GM12878 (cell line): Measurements from ENCODE around the gene CPNE9. TPM values are rescaled to one million over a fixed set of nuclear protein-coding genes. Genes with fewer than 3 reads are reported as not detected.
A peak's percentile ranks its signal among the peaks of the same experiment; 100 is the strongest.

Experiments used
- ATAC-seq: fragments of 200-7000 bp; cut with Tn5 transposase; 3 replicates; pipeline ENCODE4 v1.9.1; 2020; ENCODE audit warnings: mild to moderate bottlenecking, moderate library complexity
- BruUV-seq: library from RNA; stranded (reverse); fragments of 400-500 nt; replicated peaks from 2 replicates; lab custom pipeline; 2021; lab: Mats Ljungman, UMichigan
- CTCF ChIA-PET: fragments of 300-600 bp; sonication (Branson Sonifier 250); formaldehyde crosslinking; extraction: SDS; loops from one replicate; lab custom pipeline; 2021; ENCODE audit warnings: inconsistent platforms; lab: Yijun Ruan, JAX
- POLR2A ChIA-PET: fragments of 350-600 bp; formaldehyde crosslinking; extraction: SDS; loops from one replicate; lab custom pipeline; 2021; ENCODE audit warnings: inconsistent platforms; lab: Charles Lee
- RAD21 ChIA-PET: fragments of 300-600 bp; sonication (Branson Sonifier 250); formaldehyde crosslinking; loops from one replicate; lab custom pipeline; 2023; ENCODE audit warnings: antibody characterized with exemption; ENCODE audit not compliant: unreplicated experiment; lab: Charles Lee
- SMC1A ChIA-PET: fragments of 300-600 bp; sonication (Branson Sonifier 250); formaldehyde crosslinking; loops from one replicate; lab custom pipeline; 2023; ENCODE audit not compliant: unreplicated experiment, uncharacterized antibody; lab: Charles Lee
- DNase-seq: peaks from one replicate; pipeline ENCODE4 v3.0.0-alpha.2; 2011; ENCODE audit warnings: low read depth, low spot score
- FAIRE-seq: peaks from 3 replicates; lab custom pipeline; 2011; peaks lifted over from hg19 to GRCh38; lab: Jason Lieb, UNC
- H2AFZ ChIP-seq: 2 replicates; pipeline ENCODE4 v1.6.0; 2011; ENCODE audit warnings: low read depth, low read length, control low read depth; ENCODE audit not compliant: control insufficient read depth
- H3K27ac ChIP-seq: 2 replicates; pipeline ENCODE4 v1.5.1; 2011; ENCODE audit warnings: control low read depth; ENCODE audit not compliant: control insufficient read depth, insufficient read depth
- H3K27me3 ChIP-seq, 2 experiments: replicated peaks in 1 of 2; 2 replicates each; pipeline versions ENCODE4 v1.6.0 to v1.6.1; 2011; ENCODE audit warnings: low read length in 1 of 2; ENCODE audit not compliant: control insufficient read depth in 2 of 2, insufficient read depth in 2 of 2
- H3K36me3 ChIP-seq, 2 experiments: 2 replicates each; pipeline ENCODE4 v1.5.1; 2011; ENCODE audit warnings: low read length in 1 of 2; ENCODE audit not compliant: control insufficient read depth in 2 of 2, insufficient read depth in 2 of 2
- H3K4me1 ChIP-seq: 2 replicates; pipeline ENCODE4 v1.6.1; 2011; ENCODE audit warnings: mild to moderate bottlenecking, low read length, moderate library complexity, mixed read lengths; ENCODE audit not compliant: control insufficient read depth, insufficient read depth
- H3K4me2 ChIP-seq: 2 replicates; pipeline ENCODE4 v1.6.0; 2011; ENCODE audit warnings: control low read depth; ENCODE audit not compliant: control insufficient read depth, insufficient read depth
- H3K4me3 ChIP-seq: fragments of 200-600 bp; sonication (generic); 2 replicates; pipeline ENCODE4 v1.5.1; 2016
- H3K79me2 ChIP-seq: 2 replicates; pipeline ENCODE4 v1.6.0; 2011; ENCODE audit warnings: low read length; ENCODE audit not compliant: control insufficient read depth, insufficient read depth
- H3K9ac ChIP-seq: 2 replicates; pipeline ENCODE4 v1.8.0; 2011; ENCODE audit warnings: low read length, control low read depth, mixed read lengths; ENCODE audit not compliant: control insufficient read depth, insufficient read depth
- H3K9me3 ChIP-seq: replicated peaks from 3 replicates; pipeline ENCODE4 v1.5.1; 2011; ENCODE audit warnings: mild to moderate bottlenecking, low read length; ENCODE audit not compliant: control insufficient read depth, insufficient read depth
- H4K20me1 ChIP-seq: 2 replicates; pipeline ENCODE4 v1.6.0; 2011; ENCODE audit not compliant: control insufficient read depth, insufficient read depth
- BHLHE40 ChIP-seq, 2 experiments: fragments of 450-650 bp in 1 of 2; IDR thresholded peaks; 2 replicates each; pipeline ENCODE4 v1.6.1; 2011 to 2017; ENCODE audit warnings: low read depth in 2 of 2, borderline replicate concordance in 1 of 2, improper control_type of control experiment in 1 of 2, low read length in 1 of 2, mild to moderate bottlenecking in 1 of 2
- CHD2 ChIP-seq: IDR thresholded peaks from 2 replicates; pipeline ENCODE4 v1.6.1; 2011; ENCODE audit warnings: low read depth, low read length, improper control_type of control experiment, borderline replicate concordance
- DPF2 ChIP-seq: fragments of 450-650 bp; IDR thresholded peaks from 2 replicates; pipeline ENCODE4 v1.6.1; 2017; ENCODE audit warnings: mild to moderate bottlenecking
- EZH2 ChIP-seq: IDR thresholded peaks from 2 replicates; pipeline ENCODE4 v1.6.1; 2012; ENCODE audit warnings: low read depth, mild to moderate bottlenecking, control low read depth, inconsistent platforms, low read length, borderline replicate concordance; ENCODE audit not compliant: control insufficient read depth
- FOXK2 ChIP-seq: fragments of 450-650 bp; IDR thresholded peaks from 2 replicates; pipeline ENCODE4 v1.6.1; 2017; ENCODE audit warnings: mild to moderate bottlenecking, moderate library complexity
- FOXM1 ChIP-seq: IDR thresholded peaks from 2 replicates; pipeline ENCODE4 v1.6.1; 2012; ENCODE audit warnings: low read depth, mild to moderate bottlenecking, inconsistent platforms, low read length, moderate library complexity
- IKZF1 ChIP-seq: fragments of 450-650 bp; conservative IDR thresholded peaks from 2 replicates; pipeline ENCODE4 v1.6.1; 2017; ENCODE audit warnings: antibody characterized with exemption, mild to moderate bottlenecking
- KLF5 ChIP-seq: fragments of 450-650 bp; IDR thresholded peaks from 2 replicates; pipeline ENCODE4 v1.6.1; 2014; ENCODE audit warnings: mild to moderate bottlenecking; ENCODE audit not compliant: partially characterized antibody
- NR2C2 ChIP-seq: IDR thresholded peaks from 2 replicates; pipeline ENCODE4 v1.6.1; 2011; ENCODE audit warnings: borderline replicate concordance, low read depth; ENCODE audit not compliant: control insufficient read depth, insufficient read length
- RB1 ChIP-seq: fragments of 450-650 bp; formaldehyde crosslinking; IDR thresholded peaks from 2 replicates; pipeline ENCODE4 v1.6.1; 2017; ENCODE audit warnings: mild to moderate bottlenecking, borderline replicate concordance
- SIX5 ChIP-seq: IDR thresholded peaks from 2 replicates; pipeline ENCODE4 v1.6.1; 2011; ENCODE audit warnings: mild to moderate bottlenecking, low read depth, low read length, moderate library complexity; ENCODE audit not compliant: severe bottlenecking
- SMARCA5 ChIP-seq: fragments of 450-650 bp; IDR thresholded peaks from 2 replicates; pipeline ENCODE4 v1.6.1; 2017; ENCODE audit warnings: mild to moderate bottlenecking
- SREBF1 ChIP-seq: IDR thresholded peaks from 2 replicates; pipeline ENCODE4 v1.6.1; 2012; ENCODE audit warnings: mild to moderate bottlenecking, low read length
- STAT1 ChIP-seq: fragments of 450-650 bp; conservative IDR thresholded peaks from 2 replicates; pipeline ENCODE4 v1.6.1; 2014; ENCODE audit warnings: antibody characterized with exemption, mild to moderate bottlenecking
- YBX1 ChIP-seq: fragments of 450-650 bp; IDR thresholded peaks from 2 replicates; pipeline ENCODE4 v1.6.1; 2016; ENCODE audit warnings: antibody characterized with exemption
- YY1 ChIP-seq: IDR thresholded peaks from 2 replicates; pipeline ENCODE4 v1.6.1; 2011; ENCODE audit warnings: low read depth, mild to moderate bottlenecking, low read length
- ZBED1 ChIP-seq: IDR thresholded peaks from 2 replicates; pipeline ENCODE4 v1.6.1; 2016; ENCODE audit warnings: borderline replicate concordance
- ZNF622 ChIP-seq: fragments of 450-650 bp; IDR thresholded peaks from 2 replicates; pipeline ENCODE4 v1.6.1; 2017; ENCODE audit warnings: mild to moderate bottlenecking, inconsistent platforms
- WGBS: methylation state at CpG from one replicate; pipeline ENCODE4 v1.1.6; 2016; ENCODE audit warnings: low lambda C conversion rate; ENCODE audit not compliant: insufficient replicate concordance, insufficient coverage; ENCODE audit errors: missing lambda C conversion rate; 5-methylcytosine and 5-hydroxymethylcytosine counted together
- in situ Hi-C: fragments of 300-500 bp; cut with MboI; formaldehyde crosslinking; loops from 9 replicates; pipeline ENCODE4 v1.14.3; 2018; ENCODE audit warnings: mixed read lengths
- intact Hi-C: fragments of 100-400 bp; cut with micrococcal nuclease; formaldehyde crosslinking; loops from one replicate; pipeline ENCODE4 v1.14.2; 2022; ENCODE audit not compliant: unreplicated experiment
- polyA plus RNA-seq, 11 experiments: library from polyadenylated mRNA; depleted of rRNA in 4 of 11; unstranded in 6 of 11; stranded (reverse) in 5 of 11; fragments of >200 nt; fragmentation: Nextera tagmentation in 4 of 11; fragmentation: Illumina TruSeq in 1 of 11; extraction: Ambion mirVana in 4 of 11; extraction: Trizol in 1 of 11; gene quantifications; 1 replicate in 1 of 11; 2 replicates in 10 of 11; pipeline versions ENCODE4 v1.2.1 to v1.2.3, GENCODE V29; 2011 to 2016; ENCODE audit warnings: inconsistent platforms in 2 of 11, missing spikeins in 2 of 11, low read depth in 1 of 11
- total RNA-seq, 4 experiments: library from RNA; depleted of rRNA in 3 of 4; stranded (reverse); fragments of >200 nt in 3 of 4; fragmentation: Illumina TruSeq in 1 of 4; extraction: Trizol in 1 of 4; gene quantifications; 2 replicates each; pipeline versions ENCODE4 v1.2.1 to v1.2.3, GENCODE V29; 2013 to 2021
- TF ChIP-seq, protein P1 (sequence below): fragments of 450-650 bp; IDR thresholded peaks from 2 replicates; pipeline ENCODE4 v1.6.1; 2017; ENCODE audit warnings: mild to moderate bottlenecking, low read depth, inconsistent platforms; ENCODE audit not compliant: poor library complexity, severe bottlenecking
- TF ChIP-seq, protein P2 (sequence below): fragments of 450-650 bp; IDR thresholded peaks from 2 replicates; pipeline ENCODE4 v1.6.1; 2017; ENCODE audit warnings: antibody characterized with exemption, mild to moderate bottlenecking, moderate library complexity

The CPNE9 gene
- total and polyA plus RNA-seq, 10 of the 15 experiments (the other 5 are each of a cell fraction or from before 2014, with no cell fraction given) = 0.02 to 0.12 (median 0.05) TPM; not detected in 7

DNA sequence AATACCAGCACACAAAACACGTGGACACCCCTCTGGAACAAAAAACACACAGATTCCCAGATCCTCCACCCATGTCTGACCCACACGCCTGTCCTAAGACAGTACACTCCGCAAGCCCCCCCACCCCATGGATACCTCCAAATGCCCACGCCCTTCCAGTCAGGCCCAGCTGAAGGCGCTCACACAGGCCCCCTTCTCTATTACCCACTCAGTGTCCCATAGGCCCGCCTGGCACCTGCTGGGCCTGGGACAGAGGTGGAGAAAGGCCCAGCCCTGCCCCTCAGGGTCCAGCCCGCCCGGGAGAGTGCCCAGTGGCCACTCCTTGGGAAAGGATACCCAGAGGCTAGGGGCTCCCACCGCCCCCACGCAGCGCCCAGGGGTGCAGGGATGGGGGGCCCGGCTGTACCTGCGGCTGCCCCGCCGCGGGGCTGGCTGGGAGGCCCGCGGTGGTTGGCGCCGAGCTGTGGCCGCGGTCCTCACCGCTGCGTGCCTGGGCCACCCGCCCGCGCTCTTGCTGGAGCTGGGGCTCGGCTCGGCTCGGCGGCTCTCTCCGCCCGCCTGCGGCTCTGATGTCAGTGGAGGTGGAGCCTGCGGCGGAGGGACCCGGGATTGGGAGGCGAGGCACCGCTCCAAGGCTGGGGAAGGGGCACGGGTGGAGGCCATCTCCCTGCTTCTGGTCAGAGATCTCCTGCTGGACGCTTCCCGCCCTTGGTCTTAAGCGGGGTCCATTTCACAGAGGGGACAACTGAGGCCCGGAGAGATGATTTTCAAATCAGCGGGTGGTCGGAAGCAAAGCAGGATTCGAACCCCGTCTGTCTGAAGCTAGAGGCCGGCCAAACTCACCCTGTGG is 66.0 kb downstream of the CPNE9 start, which contains the start of gene CAMK1:
Gene CAMK1, minus strand, starts transcription at position 522 of the 850 bp plus-strand sequence. CDS start 2,198 bp downstream, outside the sequence.
- no peaks in the 10 kb centered on the region for H3K79me2 ChIP-seq
- in situ Hi-C loops = no loop called here
- DNase-seq (no peak), FAIRE-seq (no peak), ATAC-seq (peak; percentile 89)
- H3K4me2 ChIP-seq = peak within 1 kb of the TSS; percentile 68
- ChIA-PET POLR2A (interaction anchor here (1.1 kb wide), 1 partner anchor 14 kb away, joined by 5 read pairs; no protein-coding TSS in a partner anchor), CTCF (no interaction called here), RAD21 (interaction anchor here (1.0 to 1.2 kb wide), 2 partner anchors 11 to 30 kb away, joined by 3 read pairs; no protein-coding TSS in a partner anchor), SMC1A (interaction anchor here (0.9 to 1.0 kb wide), 2 partner anchors 16 to 23 kb away, joined by 3 read pairs; partner anchors contain the start of genes ARPC4 and TADA3)
- peak within 1 kb of the TSS; percentile 1; the same call in 1 of the 2 replicates for H3K4me3 ChIP-seq
- no peaks in the 10 kb centered on the region; the same call in 1 of the 2 replicates for H3K4me1 ChIP-seq
- H3K36me3 ChIP-seq = no peaks in the 10 kb centered on the region
- peak within 1 kb of the TSS; percentile 8; the same call in 1 of the 2 replicates for H3K9ac ChIP-seq
- WGBS = 6% methylated on average over 49 of the region's 49 CpGs
- no peak within 1 kb of the TSS for H3K27ac ChIP-seq
- no TSS peak for BruUV-seq
- intact Hi-C loops = no loop called here
- peaks cover 0 to 2% of the 10 kb centered on the region in 2 experiments; a peak in 3 of 4 replicates for H3K27me3 ChIP-seq
- H3K9me3 ChIP-seq = no peaks in the 10 kb centered on the region
- peak within 1 kb of the TSS; percentile 72 for H2AFZ ChIP-seq
- H4K20me1 ChIP-seq = no peaks in the 10 kb centered on the region
- TF ChIP-seq SREBF1 (no peak), DPF2 (0 out of 2 replicates have a peak, but pooled peaks have one; percentile 28), SIX5 (no peak), FOXM1 (no peak), BHLHE40 (IDR thresholded peaks at IDR 0.05; ENCODE audit: borderline replicate concordance in 1 of 2, low read depth in 2 of 2, low read length in 1 of 2) (peak in 1 of 2 experiments; percentile 48; a peak in 1 of 4 replicates), SMARCA5 (no peak), ZBED1 (no peak), RB1 (0 out of 2 replicates have a peak, but pooled peaks have one; percentile 41), EZH2 (no peak), NR2C2 (no peak), ZNF622 (no peak), YBX1 (no peak), STAT1 (no peak), CHD2 (no peak), IKZF1 (no peak; the same call in 1 of the 2 replicates), FOXK2 (no peak), KLF5 (no peak), YY1 (no peak)
- TF ChIP-seq, protein P1, sequence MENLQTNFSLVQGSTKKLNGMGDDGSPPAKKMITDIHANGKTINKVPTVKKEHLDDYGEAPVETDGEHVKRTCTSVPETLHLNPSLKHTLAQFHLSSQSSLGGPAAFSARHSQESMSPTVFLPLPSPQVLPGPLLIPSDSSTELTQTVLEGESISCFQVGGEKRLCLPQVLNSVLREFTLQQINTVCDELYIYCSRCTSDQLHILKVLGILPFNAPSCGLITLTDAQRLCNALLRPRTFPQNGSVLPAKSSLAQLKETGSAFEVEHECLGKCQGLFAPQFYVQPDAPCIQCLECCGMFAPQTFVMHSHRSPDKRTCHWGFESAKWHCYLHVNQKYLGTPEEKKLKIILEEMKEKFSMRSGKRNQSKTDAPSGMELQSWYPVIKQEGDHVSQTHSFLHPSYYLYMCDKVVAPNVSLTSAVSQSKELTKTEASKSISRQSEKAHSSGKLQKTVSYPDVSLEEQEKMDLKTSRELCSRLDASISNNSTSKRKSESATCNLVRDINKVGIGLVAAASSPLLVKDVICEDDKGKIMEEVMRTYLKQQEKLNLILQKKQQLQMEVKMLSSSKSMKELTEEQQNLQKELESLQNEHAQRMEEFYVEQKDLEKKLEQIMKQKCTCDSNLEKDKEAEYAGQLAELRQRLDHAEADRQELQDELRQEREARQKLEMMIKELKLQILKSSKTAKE = no peak
- TF ChIP-seq, protein P2, sequence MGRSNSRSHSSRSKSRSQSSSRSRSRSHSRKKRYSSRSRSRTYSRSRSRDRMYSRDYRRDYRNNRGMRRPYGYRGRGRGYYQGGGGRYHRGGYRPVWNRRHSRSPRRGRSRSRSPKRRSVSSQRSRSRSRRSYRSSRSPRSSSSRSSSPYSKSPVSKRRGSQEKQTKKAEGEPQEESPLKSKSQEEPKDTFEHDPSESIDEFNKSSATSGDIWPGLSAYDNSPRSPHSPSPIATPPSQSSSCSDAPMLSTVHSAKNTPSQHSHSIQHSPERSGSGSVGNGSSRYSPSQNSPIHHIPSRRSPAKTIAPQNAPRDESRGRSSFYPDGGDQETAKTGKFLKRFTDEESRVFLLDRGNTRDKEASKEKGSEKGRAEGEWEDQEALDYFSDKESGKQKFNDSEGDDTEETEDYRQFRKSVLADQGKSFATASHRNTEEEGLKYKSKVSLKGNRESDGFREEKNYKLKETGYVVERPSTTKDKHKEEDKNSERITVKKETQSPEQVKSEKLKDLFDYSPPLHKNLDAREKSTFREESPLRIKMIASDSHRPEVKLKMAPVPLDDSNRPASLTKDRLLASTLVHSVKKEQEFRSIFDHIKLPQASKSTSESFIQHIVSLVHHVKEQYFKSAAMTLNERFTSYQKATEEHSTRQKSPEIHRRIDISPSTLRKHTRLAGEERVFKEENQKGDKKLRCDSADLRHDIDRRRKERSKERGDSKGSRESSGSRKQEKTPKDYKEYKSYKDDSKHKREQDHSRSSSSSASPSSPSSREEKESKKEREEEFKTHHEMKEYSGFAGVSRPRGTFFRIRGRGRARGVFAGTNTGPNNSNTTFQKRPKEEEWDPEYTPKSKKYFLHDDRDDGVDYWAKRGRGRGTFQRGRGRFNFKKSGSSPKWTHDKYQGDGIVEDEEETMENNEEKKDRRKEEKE = no peak
